OCI-LY7 (cell line): ENCODE results near the gene NFE2L3.
A peak's percentile ranks its signal among the peaks of the same experiment; 100 is the strongest.

Experiments
- EZH2phosphoT487 ChIP-seq: fragments of 200-600 bp; sonication (generic); IDR thresholded peaks from 2 replicates; pipeline ENCODE4 v1.6.1; 2018; ENCODE audit warnings: low read depth, borderline replicate concordance, mild to moderate bottlenecking, mixed run types, antibody characterized with exemption, low read length, moderate library complexity, mixed read lengths
- TF ChIP-seq, protein P1 (sequence below): fragments of 200-600 bp; sonication (generic); conservative IDR thresholded peaks from 2 replicates; pipeline ENCODE4 v1.5.1; 2014; ENCODE audit warnings: mild to moderate bottlenecking, antibody characterized with exemption, low read length, moderate library complexity, mixed read lengths

DNA sequence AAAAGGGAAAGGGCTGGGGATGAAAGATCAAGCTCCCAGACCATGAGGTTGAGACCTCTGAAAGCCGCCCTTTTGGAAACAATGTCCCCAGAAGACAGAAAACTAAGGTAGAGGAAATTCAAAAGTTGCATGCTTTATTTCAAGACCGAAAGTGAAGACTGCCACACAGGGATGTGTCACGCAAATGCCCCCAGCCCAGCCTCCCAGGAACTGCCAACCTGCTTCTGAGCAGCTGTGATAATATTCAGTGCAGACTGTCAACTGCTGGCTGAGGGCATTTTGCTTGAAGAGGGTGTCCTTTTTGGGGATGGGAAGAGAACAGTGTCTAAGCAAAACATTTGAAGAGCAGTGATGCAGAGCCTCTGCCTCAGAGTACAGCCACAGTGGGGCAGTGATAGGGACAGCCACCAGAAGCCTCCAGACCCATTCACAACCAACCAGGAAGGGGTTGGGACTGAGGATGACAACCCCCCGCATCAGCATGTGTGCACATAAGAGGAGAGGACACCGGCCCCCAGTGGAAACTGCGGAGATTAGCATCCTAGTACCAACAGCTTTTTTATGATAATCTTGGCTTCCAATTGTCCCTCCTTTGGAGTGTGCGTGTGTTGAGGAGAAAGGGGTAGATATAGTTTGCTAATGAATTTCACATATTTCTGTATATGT, 34.7 kb upstream of the NFE2L3 start:
- TF ChIP-seq, protein P1, sequence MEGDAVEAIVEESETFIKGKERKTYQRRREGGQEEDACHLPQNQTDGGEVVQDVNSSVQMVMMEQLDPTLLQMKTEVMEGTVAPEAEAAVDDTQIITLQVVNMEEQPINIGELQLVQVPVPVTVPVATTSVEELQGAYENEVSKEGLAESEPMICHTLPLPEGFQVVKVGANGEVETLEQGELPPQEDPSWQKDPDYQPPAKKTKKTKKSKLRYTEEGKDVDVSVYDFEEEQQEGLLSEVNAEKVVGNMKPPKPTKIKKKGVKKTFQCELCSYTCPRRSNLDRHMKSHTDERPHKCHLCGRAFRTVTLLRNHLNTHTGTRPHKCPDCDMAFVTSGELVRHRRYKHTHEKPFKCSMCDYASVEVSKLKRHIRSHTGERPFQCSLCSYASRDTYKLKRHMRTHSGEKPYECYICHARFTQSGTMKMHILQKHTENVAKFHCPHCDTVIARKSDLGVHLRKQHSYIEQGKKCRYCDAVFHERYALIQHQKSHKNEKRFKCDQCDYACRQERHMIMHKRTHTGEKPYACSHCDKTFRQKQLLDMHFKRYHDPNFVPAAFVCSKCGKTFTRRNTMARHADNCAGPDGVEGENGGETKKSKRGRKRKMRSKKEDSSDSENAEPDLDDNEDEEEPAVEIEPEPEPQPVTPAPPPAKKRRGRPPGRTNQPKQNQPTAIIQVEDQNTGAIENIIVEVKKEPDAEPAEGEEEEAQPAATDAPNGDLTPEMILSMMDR = 0 out of 2 replicates have a peak, but pooled peaks have one; percentile 22
- no peak for TF ChIP-seq EZH2phosphoT487
